ENCODE data around the gene CALR.
"Not testable (repeated sequence)": the region's sequence is repeated elsewhere in the genome, so short reads cannot be mapped to it uniquely, and the experiment has no call there.

The CALR gene

DNA sequence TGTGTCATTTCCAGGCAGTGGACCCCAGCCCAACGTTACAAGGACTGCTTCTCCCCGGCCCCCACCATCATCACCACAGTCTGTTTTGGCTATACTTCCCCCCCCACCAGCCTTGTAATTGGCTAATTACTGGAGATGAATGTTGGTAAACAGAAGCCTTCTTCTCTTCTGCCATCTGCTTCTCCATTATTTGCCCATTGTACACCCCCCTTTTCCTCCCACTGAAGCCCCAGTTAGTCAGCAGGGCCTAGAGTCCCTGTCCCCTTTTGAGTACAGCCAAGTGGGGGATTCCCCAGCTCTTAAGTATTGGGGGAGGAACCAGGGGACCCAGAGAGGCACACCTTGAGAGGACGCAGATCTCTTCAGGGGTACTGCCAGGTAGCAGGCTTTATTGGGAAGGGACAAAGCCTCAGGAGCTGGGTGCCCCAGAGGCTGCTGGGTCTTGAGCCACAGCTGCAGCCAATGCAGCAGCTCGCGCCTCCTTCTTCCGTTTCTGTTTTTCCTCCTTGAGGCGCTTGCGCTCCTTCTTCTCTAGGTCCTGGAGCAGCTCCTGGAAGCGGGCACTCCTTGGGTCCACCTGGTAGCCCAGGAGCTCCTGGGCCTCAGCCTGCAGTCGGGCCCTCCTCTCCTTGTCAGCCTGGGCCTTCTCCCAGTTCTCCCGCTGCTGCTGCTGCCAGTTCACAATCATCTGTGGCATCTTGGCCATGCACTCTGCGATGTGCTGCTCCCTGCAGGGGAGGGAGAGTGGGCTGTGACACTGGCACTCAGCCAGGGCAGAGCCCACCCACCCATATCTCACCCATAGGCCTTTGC lies 15.6 kb downstream of the CALR start:
- DNase-seq: no peak

DNA sequence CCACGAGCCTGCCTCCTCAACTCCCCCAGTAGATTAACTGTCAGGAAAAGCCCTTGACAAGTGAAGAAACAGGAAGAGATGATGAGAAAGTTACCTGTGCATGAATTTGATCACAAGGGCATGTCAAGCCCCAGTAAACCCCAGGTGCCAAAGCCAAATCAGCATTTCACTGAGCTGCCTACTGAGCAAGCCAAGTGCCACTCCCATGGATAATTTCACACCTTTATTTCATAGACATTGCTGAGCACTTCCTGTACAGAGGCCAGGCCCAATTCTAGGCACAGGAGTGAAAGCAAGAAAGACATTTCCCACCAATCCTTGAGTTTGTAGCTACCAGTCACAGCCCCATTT lies 16.2 kb downstream of the CALR start:
- no peak for DNase-seq

DNA sequence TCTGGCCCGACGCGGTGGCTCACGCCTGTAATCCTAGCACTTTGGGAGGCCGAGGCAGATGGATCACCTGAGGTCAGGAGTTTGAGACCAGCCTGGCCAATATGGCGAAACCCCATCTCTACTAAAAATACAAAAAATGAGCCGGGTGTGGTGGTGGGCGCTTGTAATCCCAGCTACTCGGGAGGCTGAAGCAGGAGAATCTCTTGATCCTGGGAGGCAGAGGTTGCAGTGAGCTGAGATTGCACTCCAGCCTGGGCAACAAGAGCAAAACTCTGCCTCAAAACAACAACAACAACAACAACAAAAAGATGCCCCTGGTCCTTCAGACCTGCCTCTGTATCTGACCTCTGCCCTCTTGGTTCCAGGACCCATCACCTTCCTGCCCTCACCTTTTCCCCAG lies 17.2 kb downstream of the CALR start:
- DNase-seq: not testable (repeated sequence)

DNA sequence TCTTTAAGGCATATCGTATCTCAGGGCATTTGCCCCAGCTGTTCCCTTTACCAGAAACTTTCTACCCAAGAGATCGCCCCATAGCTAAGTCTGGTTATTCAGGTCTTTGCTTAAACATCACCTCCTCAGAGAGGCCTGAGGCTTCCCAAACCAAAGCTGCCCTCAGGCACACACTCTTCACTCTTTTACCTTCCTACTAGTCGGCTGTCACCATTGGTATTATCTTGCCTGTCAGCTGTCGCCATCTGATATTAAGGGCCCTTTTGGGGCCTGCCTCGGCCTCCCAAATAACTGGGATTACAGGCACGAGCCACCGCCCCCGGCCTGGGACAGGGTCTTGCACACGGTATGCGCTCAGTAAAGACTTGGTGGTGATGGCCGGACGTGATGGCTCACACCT lies 17.6 kb downstream of the CALR start:
- no peak for DNase-seq

DNA sequence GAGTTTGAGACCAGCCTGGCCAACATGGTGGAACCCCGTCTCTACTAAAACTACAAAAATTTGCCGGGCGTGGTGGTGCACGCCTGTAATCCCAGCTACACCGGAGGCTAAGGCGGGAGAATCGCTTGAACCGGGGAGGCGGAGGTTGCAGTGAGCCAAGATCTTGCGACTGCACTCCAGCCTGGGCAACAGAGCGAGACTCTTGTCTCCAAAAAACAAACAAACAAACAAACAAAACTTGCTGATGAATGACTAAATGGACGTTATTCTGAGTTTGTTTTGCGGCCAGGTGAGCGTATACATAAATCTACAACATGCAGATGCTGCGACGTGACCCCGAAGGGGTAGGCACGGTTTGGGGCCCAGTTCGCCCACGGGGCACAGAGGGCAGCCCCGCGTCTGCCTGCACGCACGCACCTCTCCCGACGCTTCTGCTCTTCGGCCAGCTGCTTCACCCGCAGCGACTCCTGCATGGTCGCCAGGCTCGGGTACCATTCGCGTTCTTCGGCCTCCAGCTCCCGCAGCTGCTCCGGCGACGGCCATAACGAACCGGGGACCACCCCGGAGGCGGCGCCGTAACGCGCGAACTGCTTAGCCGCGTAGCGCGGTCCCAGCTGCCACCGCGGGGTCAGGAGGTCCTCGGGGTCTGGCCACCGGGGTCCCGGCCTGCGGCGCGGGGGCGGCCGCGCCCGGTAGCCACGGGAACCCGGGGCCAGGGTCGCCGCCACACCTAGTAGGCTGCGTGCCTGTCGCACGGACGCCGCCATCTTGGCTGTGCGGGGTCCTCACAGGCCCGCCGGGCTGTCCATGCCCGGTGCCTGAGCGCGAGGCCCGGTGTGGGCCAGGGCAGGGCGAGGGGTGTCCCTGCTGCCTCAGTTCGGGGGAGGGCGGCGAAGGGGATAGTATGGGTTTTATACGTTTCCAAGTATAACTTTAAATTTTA lies 18.3 kb downstream of the CALR start, which contains the start of gene GADD45GIP1:
TSS of gene GADD45GIP1 (minus strand) at position 778 of the 943 bp plus-strand sequence. CDS start at position 767, 11 bp downstream.
- DNase-seq: peak; percentile 48

DNA sequence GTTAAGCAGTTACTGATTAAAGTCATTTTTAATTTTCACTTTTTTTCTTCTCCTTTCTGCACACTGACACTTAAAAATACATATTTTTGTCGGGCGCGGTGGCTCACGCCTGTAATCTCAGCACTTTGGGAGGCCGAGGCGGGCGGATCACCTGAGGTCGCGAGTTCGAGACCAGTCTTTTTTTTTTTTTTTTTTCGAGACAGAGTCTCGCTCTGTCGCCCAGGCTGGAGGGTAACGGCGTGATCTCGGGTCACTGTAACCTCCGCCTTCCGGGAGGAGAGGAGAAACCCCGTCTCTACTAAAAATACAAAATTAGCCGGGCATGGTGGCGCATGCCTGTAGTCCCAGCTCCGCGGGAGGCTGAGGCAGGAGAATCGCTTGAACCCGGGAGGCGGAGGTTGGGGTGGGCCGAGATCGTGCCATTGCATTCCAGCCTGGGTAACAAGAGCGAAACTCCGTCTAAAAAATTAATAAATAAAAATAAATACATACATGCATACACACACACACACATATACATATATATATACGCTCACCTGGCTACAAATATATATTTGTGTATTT lies 19.1 kb downstream of the CALR start:
- DNase-seq: not testable (repeated sequence)

DNA sequence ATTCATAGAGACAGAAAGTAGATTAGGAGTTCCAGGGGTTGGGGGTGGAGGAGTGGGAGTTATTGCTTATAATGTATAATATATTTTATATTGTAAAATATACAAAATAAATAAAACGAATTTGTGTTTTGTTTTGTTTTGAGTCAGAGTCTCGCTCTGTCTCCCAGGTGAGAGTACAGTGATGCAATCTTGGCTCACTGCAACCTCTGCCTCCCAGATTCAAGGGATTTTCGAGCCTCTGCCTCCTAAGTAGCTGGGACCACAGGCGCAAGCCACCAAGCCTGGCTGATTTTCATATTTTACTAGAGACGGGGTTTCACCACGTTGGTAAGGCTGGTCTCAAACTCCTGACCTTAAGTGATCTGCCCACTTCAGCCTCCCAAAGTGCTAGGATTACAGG lies 21.1 kb downstream of the CALR start:
- no peak for DNase-seq

DNA sequence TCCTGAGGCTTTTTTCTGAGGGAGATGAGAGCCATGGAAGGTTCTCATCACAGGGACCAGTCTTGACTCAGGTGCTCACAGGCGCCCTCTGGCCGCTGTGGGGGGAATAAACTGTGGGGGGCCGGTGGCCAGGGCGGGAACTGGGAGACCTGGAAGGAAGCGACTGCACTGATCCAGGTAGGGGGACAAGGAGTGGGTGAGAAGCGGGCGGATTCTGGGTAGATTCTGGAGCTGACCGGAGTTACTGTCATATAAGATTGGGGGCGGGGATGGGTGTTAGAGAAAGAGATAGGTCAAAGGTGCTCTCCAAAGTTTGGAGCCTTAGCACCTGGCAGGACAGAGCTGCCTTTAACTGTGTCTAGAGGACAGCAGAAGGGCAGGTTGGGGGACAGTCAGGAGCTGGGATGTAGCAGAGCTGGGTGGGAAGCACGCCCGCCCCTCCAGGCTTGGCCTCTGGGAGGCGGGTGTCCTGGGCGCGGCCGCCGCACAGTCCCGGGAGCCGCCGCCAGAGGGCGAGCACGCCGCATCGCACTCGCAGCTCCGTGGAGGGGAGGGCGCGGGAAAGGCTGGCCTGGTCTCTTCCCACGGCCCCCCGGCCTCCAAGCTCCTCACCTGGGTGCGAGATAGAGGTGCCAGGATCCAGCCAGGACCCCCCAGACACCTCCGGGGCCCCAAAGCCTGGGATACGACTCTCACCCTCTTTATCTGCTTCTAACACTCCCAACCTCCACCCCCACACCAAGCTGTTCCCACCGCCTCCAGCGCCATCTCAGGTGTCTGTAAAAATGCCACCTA lies 26.8 kb downstream of the CALR start:
- peak; percentile 40 for DNase-seq

DNA sequence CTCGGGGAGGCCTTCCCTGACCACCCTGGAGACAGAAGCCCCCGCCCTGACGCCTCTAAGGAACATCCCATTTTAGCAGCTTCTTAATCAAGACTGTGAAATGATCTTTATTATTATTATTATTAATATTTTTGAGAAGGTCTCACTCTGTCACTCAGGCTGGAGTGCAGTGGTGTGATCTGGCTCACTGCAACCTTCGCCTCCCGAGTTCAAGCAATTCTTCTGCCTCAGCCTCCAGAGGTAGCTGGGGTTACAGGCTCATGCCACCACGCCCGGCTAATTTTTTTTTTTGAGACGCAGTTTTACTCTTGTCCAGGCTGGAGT lies 27.4 kb downstream of the CALR start:
- no peak for DNase-seq

DNA sequence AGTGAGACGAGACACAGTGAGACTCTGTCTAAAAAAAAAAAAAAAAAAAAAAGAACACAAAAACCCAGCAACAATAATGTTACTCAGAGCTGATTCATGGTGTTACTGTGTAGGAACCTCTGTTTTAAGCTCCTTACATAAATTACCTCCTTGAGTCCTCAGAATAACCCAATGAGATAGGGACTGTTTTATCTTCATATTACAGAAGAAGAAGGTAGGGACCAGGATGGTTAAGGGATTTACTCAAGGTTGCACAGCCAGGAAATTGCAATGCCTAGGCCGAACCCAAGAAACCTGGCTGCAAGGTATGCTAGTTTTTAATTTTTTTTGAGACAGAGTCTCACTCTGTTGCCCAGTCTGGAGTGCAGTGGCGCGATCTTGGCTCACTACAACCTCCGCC lies 29.5 kb downstream of the CALR start:
- DNase-seq: no peak

DNA sequence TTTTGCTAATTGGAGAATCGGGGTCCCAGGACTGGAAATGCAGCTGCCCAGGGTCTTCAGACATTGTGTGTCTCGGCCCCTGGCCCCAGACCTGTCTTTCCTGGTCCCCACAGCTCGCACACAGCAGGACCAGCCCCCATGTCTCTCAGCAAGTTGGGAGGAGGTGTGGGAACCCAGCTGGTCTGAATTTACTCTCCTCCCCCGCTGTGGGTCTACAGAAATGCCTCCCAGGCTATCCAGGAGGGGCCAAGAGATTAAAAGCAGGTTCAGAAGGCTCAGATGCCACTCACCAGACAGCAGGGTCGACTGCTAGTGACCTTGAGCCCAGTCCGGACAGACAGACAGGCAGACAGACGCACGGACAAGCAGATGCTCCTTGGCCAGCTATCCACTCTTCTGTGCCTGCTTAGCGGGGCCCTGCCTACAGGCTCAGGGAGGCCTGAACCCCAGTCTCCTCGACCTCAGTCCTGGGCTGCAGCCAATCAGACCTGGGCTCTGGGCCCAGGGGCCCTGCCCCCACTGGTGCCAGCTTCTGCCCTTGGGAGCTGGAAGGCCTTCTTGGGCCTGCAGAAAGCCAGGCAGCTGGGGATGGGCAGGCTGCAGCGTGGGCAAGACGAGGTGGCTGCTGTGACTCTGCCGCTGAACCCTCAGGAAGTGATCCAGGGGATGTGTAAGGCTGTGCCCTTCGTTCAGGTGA lies 31.0 kb downstream of the CALR start, which contains the start of gene DAND5:
TSS of gene DAND5 (plus strand) at position 285 of the 697 bp plus-strand sequence. CDS start at position 370, 85 bp downstream.
- DNase-seq: no peak

DNA sequence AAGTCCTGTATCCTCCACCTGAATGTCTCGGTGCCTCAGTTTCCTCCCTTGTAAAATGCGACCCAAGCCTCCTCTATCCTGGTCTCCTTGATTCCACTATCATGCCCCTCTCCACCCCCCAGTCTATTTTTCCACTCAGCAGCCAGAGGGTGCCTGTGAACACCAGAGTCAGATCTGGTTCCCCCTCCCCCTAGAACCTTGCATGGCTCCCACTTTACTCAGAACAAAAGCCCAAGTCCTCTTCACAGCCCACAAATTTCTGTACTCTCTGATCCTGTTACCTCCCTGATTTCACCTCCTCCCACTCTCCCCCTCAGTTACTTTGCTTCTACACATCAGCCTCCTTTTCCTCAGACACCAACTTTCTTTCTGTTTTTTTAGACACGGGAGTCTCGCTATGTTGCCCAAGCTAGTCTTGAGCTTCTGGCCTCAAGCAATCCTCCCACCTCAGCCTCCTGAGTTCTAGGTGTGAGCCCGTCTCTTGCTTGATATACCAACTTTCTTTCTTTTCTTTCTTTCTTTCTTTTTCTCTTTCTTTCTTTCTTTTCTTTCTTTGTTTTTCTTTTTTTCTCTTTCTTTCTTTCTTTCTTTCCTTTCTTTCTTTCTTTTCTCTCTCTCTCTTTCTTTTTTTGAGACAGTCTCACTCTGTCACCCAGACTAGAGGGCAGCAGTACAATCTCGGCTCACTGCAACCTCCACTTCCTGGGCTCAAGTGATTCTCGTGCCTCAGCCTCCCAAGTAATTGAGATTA lies 31.8 kb downstream of the CALR start:
- DNase-seq: no peak

DNA sequence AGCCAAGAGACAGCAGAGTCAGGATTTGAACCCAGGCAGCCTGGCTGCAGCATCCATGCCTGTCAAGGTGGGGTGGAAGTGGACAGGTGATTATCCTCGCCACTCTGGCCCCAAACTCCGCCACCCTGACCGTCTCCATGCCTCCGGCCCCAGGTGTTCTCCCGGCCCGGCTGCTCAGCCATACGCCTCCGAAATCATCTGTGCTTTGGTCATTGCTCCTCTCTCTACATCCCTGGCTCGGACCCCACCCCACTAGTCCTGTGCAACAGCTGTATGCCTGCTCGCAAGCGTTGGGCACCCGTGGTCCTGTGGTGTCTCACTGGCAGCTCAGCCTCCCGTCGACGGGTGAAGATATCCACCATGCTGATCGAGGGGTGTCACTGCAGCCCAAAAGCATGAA lies 34.8 kb downstream of the CALR start:
- no peak for DNase-seq

DNA sequence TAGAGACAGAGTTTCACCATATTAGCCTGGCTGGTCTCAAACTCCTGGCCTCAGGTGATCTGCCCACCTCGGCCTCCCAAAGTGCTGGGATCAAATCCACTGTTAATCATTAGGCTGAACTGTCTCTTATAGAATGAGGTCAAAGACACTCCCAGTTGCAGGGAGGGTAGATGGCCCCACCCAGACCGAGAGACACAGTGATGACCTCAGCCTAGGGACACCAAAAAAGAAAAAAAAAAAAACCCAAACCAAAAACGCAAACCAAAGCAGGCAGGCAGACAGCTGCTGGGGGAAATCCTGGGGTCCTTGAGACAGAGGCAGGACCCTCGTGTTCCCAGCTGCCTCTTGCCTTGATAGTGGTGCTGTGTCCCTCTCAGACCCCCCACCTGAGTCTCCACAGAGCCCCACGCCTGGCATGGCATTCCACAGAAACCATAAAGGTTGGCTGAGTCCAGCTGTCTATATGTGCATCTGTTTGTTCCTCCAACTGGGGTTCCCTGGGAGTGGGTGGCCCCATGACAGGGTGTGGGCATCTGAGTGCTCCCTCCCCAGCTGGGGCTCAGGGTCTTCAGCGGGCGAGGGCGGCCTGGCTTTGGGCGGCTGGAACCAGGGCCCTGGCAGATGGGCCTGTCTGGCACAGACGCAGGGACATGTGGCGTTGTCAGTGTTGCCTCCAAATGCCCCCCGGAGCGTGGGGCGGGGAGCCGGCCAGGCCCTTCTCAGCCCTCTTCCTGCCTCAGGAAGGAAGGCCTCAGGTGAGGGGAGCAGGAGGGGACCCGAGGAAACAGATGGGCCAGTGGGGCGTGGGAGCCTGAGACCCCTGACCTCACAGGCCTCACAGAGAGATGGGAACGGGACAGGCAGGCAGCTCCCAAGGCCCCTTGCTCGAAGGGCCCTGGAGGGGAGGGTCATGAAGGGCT lies 36.2 kb downstream of the CALR start:
- DNase-seq: no peak

DNA sequence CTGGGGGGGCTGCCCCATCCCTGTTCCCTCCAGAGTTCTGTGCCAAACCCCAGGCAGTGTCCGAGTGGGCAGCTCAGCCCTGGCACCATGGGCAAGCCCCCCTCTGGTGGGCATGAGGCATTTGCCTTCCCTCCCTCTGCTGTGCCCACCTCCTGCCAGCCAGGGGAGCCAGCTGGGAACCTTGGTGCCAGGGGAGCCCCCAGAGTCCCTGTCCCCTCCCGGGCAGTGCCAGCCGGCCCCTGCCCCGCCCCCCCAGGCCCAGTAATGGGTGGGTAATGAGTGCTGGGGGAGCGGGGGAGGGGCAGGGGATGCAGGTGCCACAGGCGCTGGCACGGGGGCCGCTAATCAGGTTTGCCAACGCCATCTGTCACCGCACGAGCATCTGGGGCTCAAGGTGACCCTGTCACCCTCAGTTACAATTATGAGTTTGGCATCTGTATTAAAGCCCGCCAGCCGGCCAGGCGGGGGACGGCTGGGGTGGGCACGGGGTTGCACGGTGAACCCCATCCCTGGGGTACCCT lies 36.9 kb downstream of the CALR start:
- DNase-seq: no peak

DNA sequence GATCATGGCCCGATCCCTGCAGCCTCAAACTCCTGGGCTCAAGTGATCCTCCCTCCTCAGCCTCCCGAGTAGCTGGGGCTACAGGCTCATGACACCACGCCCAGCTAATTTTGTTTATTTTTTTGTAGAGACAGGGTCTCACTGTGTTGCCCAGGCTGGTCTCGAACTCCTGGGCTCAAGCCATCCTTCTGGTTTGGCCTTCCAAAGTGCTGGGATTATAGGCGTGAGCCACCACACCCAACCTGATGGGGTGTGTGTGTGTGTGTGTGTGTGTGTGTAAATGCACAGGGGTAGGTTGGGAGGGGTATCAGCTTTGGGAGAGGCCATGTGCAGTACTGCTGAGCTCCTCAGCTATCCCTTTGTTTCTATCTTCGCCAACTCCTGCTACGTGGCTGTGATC lies 37.7 kb downstream of the CALR start:
- DNase-seq: not testable (repeated sequence)

DNA sequence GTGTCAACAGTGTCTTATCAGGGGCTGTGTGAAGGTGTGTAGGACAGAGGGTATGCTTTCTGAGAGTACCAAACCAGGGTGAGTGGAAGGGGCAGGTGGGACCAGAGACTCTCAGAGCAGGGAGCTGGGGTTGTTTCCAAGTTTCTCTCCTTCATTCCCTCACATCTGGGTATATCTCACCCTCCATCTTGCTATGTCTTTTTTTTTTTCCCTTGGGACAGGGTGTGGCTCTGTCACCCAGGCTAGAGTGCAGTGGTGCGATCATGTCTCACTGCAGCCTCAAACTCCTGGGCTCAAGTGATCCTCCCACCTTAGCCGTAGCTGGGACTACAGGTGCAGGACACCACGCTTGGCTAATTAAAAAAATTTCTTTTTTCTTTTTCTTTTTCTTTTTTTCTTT lies 41.6 kb downstream of the CALR start:
- no peak for DNase-seq

DNA sequence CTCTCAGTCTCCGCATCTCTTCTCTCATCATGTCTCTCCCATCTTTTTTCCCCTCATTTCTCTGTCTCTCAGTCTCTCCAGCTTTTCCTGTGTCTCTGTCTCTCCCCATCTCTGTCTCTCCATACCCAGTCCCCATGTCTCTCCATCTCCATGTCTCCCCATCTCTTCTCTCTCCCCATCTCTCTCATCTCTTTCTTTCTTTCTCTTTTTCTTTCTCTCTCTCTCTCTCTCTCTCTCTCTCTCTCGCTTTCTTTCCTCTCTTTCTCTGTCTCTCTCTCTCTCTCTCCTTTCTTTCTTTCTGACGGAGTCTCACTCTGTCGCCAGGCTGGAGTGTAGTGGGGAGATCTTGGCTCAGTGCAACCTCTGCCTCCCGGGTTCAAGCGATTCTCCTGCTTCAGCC lies 44.2 kb downstream of the CALR start:
- no peak for DNase-seq

DNA sequence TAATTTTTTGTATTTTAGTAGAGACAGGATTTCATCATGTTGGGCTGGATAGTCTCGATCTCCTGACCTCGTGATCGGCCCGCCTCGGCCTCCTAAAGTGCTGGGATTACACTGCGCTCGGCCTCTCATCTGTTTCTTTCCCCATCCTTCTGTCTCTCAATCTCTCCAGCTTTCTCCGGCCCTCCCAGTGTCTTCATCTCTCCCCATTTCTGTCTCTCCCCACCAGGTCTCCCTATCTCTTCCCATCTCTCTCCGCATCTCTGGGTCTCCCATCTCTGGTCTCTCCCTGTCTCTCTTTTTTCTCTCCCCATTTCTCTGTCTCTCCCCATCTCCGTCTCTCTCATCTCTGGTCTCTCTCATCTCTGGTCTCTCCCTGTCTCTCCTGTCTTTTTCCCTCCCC lies 44.7 kb downstream of the CALR start:
- DNase-seq: no peak

DNA sequence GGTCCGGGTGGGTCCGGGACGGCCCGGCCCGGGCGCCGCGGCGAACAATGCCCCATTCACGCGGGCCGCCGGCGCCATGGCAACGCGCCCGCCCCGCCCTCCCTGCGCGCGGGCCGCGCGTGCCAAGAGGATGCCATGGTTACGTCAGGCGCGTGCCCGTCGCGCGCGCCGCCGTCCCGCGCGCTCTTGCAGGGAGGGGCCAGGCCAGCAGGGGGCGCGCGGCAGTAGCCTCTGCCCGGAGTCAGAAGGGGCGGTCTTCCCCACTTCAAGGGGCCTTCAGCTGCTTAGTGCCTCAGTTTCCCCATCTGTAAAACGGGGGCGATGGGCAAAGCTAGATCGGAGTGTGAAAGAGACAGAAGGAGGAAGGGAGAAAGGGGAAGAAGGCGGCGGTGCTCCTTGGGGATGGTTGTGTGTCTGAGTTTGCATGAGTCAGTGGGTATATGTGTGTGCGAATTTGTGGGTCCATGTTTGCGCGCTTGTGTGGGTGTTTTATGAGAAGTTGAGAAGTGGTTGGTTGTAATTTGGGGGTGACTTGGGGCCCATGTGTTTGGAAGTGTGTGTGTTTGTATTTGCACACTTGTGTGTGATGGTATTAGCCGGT lies 45.2 kb downstream of the CALR start:
- DNase-seq: peak; percentile 65
